GM12891 (cell line): ENCODE data around the gene COMTD1.

Source experiments
- PAX5 ChIP-seq: IDR thresholded peaks from 2 replicates; pipeline ENCODE4 v1.6.1; 2011; ENCODE audit warnings: low read length, moderate library complexity, mild to moderate bottlenecking; ENCODE audit not compliant: insufficient read depth, severe bottlenecking
- POLR2A ChIP-seq: IDR thresholded peaks from 2 replicates; pipeline ENCODE4 v1.6.1; 2011; ENCODE audit warnings: low read depth, low read length, control low read depth
- POLR2AphosphoS5 ChIP-seq: IDR thresholded peaks from 2 replicates; pipeline ENCODE4 v1.6.1; 2011; ENCODE audit warnings: low read depth, low read length, control low read depth
- SPI1 ChIP-seq: IDR thresholded peaks from 2 replicates; pipeline ENCODE4 v1.6.1; 2011; ENCODE audit warnings: low read depth, low read length, control low read depth
- TAF1 ChIP-seq: IDR thresholded peaks from 2 replicates; pipeline ENCODE4 v1.6.1; 2011; ENCODE audit warnings: low read depth, low read length, control low read depth

DNA sequence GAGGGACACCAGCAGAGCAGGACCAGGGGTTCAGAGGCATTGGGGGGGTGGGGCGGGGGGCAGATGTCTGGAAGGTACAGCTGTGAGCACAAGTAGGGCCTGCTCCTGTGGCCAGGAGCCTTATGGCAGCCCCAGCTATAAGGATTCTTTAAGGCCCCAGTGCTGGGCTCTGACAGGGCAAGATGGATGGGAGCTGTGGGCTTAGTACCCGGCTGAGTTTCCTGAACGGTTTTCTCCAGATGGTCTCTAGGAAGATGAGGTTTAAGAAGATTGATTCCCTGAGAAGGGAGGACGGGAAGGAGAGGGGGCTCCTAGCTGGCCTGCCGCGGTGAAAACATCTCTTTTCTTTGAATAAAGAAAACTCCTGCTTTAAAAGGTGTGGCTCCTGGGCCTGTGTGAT lies 30.1 kb upstream of the COMTD1 start:
- TF ChIP-seq POLR2A (no peak), POLR2AphosphoS5 (no peak), TAF1 (no peak), PAX5 (no peak), SPI1 (no peak)
